ENCODE data around the gene BOK.

The BOK gene

DNA sequence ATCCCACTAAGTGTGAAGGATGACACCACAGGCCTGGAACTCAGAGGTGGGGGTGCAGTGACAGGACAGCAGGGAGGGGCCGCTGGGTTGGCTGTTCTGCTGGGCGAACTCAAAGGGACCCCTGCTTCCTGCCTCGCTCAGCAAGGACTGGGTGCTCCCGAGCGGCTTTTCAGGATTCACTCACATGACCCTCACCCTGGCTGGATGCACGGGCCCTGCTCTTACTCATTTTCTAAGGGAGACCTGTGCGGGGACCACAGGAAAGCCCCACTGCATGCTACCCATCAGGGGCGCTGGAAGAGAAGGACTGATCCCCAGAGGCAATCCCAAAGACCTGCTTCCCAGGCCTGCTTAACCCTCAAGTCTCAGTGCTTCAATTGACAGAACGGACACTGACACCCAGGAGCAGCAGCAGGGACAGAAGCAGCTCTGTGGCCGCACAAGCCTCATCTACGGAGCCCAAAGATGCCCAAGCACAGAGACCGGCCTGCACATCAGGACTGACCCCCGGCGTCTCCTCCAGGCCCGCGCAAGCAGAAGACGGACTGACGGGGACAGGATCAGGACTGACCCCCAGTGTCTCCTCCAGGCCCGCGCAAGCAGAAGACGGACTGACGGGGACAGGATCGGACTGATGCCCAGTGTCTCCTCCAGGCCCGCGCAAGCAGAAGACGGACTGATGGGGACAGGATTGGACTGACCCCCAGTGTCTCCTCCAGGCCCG lies 48.8 kb downstream of the BOK start:
- Histone ChIP-seq H3K9ac (ENCODE audit: low read length) (no peak overlapping the region), H3K36me3 (ENCODE audit: control insufficient read depth, insufficient read depth, low read length) (peaks cover 4% of the 10 kb centered on the region), H3K27me3 (ENCODE audit: control insufficient read depth, insufficient read depth, low read length) (no peaks in the 10 kb centered on the region)

DNA sequence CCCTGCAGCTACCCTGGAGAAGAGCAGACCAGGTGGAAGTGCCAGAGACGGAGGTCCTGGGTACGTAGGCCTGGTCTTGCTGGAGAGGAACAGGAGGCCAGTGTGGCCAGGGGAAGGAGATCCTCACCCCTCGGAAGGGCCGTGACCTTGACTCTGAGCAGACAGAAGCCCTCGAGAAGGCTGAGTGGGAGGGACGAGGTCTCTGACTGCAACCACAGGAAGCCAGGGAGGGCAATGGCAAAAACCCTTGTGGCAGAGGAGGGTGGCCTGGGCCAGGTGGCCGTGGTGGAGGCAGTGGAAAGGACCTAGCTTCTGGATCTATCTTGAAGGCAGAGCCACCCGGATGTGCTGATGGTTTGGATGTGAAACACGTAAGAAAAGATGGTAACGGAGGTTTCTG lies 50.3 kb downstream of the BOK start:
- H3K9ac ChIP-seq (ENCODE audit: low read length) = no peak overlapping the region
- H3K27me3 ChIP-seq (ENCODE audit: control insufficient read depth, insufficient read depth, low read length) = no peaks in the 10 kb centered on the region
- H3K4me3 ChIP-seq (ENCODE audit: low read length) = no peak overlapping the region
- peaks cover 4% of the 10 kb centered on the region for H3K4me1 ChIP-seq (ENCODE audit: control insufficient read depth, insufficient read depth, low read length)
- peaks cover 6% of the 10 kb centered on the region for H3K36me3 ChIP-seq (ENCODE audit: control insufficient read depth, insufficient read depth, low read length)
- no peak overlapping the region for H3K27ac ChIP-seq (ENCODE audit: low read depth, low read length)

More for the DNA sequence above, 48.8 kb downstream of the BOK start:
- no peak overlapping the region for H3K27ac ChIP-seq (ENCODE audit: low read depth, low read length)
- H3K4me1 ChIP-seq (ENCODE audit: control insufficient read depth, insufficient read depth, low read length) = peaks cover 3% of the 10 kb centered on the region
- H3K4me3 ChIP-seq (ENCODE audit: low read length) = no peak overlapping the region

DNA sequence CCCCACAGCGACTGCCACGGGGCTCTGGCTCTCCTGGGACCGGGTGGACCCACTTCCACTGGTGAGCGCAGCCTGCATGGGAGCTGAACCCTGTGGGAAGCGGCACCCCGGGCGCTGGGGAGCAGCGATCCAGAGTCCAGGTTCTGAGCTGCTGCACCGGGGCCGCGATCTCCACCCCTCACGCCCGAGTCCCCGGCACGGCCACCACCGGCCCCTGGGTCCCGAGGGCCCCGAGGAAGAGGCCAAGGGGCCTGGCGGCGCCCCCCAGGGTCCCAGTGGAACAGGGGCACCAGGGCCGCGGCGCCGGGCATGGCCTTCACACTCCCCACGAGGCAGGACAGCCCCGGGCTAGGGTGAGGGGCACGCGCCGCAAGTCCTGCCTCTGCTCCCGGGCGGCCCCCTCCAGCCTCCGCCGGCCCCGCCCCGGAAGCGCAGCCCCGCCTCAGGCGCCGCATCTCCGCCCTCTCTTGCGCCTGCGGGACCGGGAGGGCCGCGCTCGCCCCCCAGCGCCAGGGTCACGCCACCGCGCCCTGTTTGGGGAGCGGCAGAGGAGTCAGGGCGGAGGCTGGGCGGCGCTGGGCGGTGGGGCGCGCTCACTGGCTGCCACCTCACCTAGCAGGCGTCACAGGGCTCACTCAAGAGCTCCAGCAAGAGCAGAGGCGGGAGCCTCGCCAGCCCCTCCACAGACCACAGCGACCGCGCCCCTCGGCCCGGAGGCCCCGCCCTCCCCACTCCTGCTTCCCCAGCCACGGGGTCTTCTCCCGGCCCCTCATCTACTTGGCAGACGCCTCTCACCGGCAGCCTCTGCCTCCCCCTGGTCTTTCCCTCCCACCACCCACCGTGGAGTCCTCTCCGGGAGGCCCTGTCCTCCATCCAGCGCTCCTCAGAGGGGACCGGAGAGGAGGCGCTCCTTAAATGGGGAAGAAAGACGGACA lies 51.6 kb downstream of the BOK start:
- peaks cover 6% of the 10 kb centered on the region for H3K36me3 ChIP-seq (ENCODE audit: control insufficient read depth, insufficient read depth, low read length)
- peak overlapping the region; percentile 45 for H3K9ac ChIP-seq (ENCODE audit: low read length)
- peak overlapping the region; percentile 63 for H3K4me3 ChIP-seq (ENCODE audit: low read length)
- peaks cover 4% of the 10 kb centered on the region for H3K4me1 ChIP-seq (ENCODE audit: control insufficient read depth, insufficient read depth, low read length)
- H3K27ac ChIP-seq (ENCODE audit: low read depth, low read length) = peak overlapping the region; percentile 71
- no peaks in the 10 kb centered on the region for H3K27me3 ChIP-seq (ENCODE audit: control insufficient read depth, insufficient read depth, low read length)

DNA sequence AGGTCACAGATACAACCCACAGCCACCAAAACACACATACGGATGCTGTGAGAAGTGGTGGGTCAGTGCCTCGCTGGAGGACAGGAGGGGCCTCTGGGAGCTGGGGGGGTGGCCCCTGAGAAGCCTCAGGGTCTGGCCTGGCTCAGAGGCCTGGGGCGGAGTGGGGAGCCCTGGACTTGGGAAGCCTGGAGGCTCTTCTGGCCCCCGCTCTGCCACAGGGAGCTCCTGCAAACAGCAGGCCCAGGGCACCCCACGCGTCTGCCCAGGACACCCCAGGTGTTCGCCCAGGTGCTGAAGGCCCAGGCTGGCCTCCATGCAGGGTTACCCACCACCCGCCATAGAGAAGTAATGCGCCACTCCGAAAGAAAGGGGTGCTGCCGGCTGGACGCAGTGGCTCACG lies 52.5 kb downstream of the BOK start:
- no peaks in the 10 kb centered on the region for H3K27me3 ChIP-seq (ENCODE audit: control insufficient read depth, insufficient read depth, low read length)
- H3K4me1 ChIP-seq (ENCODE audit: control insufficient read depth, insufficient read depth, low read length) = peaks cover 4% of the 10 kb centered on the region
- H3K27ac ChIP-seq (ENCODE audit: low read depth, low read length) = peak overlapping the region; percentile 71
- H3K4me3 ChIP-seq (ENCODE audit: low read length) = no peak overlapping the region
- no peak overlapping the region for H3K9ac ChIP-seq (ENCODE audit: low read length)
- peaks cover 2% of the 10 kb centered on the region for H3K36me3 ChIP-seq (ENCODE audit: control insufficient read depth, insufficient read depth, low read length)

DNA sequence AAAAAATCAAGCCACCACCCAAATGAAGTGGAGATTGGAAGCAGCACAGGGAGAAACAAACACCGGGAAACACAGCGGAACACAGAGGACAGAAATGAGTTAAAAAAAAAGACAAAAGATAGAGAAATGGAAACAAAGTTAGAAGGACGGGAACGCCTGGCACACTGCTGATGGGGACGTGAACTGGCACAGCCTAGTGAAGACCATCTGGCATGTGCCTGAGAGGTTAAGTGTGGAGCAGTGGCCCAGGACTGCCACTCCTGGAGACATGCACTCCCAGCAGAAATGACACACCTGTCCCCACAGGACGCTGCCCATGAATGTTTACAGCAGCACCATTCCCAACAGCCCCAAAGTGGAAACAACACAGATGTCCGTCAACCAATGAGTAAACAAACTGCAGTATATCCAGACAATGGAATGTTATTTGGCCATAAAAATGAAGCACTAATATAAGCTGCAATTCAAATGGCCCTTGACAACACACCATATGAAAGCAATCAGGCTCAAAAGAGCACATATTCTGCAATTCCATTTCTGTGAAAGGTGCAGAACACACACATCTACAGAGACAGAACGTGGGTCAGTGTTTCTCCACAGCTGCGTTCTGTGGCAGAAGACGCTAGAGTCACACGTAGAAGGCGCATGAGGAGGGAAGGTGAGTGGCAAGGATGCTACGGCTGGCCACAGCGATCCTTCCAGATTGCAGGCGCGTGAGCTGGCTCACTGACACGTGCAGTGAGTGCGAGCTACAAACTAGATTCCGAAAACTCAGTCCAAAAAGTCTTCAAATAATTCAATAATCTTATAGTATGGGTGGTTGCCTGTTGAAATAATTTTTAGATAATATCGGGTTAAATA lies 53.8 kb downstream of the BOK start:
- peaks cover 2% of the 10 kb centered on the region for H3K36me3 ChIP-seq (ENCODE audit: control insufficient read depth, insufficient read depth, low read length)
- H3K9ac ChIP-seq (ENCODE audit: low read length) = no peak overlapping the region
- H3K27ac ChIP-seq (ENCODE audit: low read depth, low read length) = no peak overlapping the region
- peaks cover 4% of the 10 kb centered on the region for H3K4me1 ChIP-seq (ENCODE audit: control insufficient read depth, insufficient read depth, low read length)
- H3K4me3 ChIP-seq (ENCODE audit: low read length) = no peak overlapping the region
- H3K27me3 ChIP-seq (ENCODE audit: control insufficient read depth, insufficient read depth, low read length) = no peaks in the 10 kb centered on the region

DNA sequence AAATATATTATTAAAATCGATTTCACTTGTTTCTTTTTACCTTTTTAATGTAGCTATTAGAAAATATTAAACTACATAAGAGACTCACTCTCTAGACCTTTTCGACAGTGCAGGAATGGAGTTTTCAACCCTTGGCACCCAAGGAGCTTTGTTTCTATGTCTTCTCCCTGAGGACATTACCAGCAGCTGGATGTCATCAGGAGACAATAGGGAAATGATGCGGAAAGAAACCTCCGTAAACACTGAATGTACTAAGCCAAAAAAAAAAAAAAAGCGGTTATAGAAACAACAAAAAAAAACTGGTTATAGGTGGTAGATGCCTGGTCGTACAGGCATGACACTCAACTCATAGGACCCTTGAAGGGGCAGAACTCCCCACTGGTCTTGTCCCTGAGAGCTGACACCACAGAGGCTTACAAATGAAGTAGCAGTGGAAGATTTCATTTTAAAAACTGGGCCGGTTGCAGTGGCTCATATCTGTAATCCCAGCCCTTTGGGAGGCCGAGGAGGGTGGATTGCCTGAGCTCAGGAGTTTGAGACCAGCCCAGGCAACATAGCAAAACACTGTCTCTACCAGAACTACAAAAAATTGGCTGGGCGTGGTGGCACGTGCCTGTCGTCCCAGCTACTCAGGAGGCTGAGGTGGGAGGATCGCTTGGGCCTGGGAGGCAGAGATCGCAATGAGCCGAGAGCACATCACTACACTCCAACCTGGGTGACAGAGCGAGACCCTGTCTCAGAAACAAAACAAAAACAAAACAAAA lies 54.7 kb downstream of the BOK start:
- H3K27ac ChIP-seq (ENCODE audit: low read depth, low read length) = peak overlapping the region; percentile 21
- H3K36me3 ChIP-seq (ENCODE audit: control insufficient read depth, insufficient read depth, low read length) = peaks cover 2% of the 10 kb centered on the region
- peaks cover 4% of the 10 kb centered on the region for H3K4me1 ChIP-seq (ENCODE audit: control insufficient read depth, insufficient read depth, low read length)
- H3K9ac ChIP-seq (ENCODE audit: low read length) = no peak overlapping the region
- H3K4me3 ChIP-seq (ENCODE audit: low read length) = no peak overlapping the region
- H3K27me3 ChIP-seq (ENCODE audit: control insufficient read depth, insufficient read depth, low read length) = no peaks in the 10 kb centered on the region

DNA sequence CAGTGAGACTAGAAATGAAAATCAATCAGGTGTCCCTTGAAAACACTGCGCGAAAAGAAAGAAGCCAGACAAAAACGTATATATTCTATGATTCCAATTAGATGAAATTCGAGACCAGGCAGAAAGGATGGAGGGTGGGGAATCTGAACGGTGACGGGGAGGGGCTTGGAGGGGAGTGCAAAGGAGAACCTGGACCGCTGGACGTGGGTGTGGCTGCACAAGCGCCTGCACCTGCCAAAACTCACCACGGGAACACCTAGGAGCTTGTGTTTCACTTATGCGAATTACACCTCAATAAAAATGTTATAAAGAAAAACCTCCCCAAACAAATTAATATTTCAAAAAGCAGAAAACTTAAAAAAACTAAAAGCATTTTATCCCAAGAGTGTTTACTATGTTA lies 56.5 kb downstream of the BOK start:
- peaks cover 4% of the 10 kb centered on the region for H3K4me1 ChIP-seq (ENCODE audit: control insufficient read depth, insufficient read depth, low read length)
- H3K36me3 ChIP-seq (ENCODE audit: control insufficient read depth, insufficient read depth, low read length) = peaks cover 2% of the 10 kb centered on the region
- H3K9ac ChIP-seq (ENCODE audit: low read length) = no peak overlapping the region
- H3K27ac ChIP-seq (ENCODE audit: low read depth, low read length) = no peak overlapping the region
- H3K4me3 ChIP-seq (ENCODE audit: low read length) = no peak overlapping the region
- no peaks in the 10 kb centered on the region for H3K27me3 ChIP-seq (ENCODE audit: control insufficient read depth, insufficient read depth, low read length)

DNA sequence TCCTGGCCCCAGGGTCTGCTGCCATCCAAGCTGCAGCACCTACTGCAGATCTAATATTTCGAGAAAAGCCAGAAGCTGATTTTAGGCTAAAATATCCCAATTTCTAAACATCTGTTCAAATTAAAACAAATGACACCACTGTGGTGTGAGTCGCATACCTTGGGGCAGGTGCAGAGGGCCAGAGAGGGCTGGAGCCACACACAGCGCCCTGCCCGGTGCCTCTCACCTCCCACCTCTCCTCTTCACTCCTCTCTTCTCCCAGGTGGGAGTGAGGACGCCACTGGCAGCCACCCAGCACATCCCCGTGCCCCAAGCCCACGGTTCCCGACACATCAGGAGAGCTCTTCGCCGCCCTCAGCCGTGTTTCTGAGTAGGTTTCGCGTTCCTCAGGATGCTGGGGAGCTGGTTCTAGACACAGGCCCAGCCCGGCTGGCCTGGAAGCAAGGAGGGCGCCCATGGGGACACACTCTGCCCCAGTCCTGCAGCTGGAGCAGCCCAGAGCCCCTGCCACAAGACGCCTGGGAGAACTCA lies 57.0 kb downstream of the BOK start:
- H3K4me1 ChIP-seq (ENCODE audit: control insufficient read depth, insufficient read depth, low read length) = peaks cover 4% of the 10 kb centered on the region

DNA sequence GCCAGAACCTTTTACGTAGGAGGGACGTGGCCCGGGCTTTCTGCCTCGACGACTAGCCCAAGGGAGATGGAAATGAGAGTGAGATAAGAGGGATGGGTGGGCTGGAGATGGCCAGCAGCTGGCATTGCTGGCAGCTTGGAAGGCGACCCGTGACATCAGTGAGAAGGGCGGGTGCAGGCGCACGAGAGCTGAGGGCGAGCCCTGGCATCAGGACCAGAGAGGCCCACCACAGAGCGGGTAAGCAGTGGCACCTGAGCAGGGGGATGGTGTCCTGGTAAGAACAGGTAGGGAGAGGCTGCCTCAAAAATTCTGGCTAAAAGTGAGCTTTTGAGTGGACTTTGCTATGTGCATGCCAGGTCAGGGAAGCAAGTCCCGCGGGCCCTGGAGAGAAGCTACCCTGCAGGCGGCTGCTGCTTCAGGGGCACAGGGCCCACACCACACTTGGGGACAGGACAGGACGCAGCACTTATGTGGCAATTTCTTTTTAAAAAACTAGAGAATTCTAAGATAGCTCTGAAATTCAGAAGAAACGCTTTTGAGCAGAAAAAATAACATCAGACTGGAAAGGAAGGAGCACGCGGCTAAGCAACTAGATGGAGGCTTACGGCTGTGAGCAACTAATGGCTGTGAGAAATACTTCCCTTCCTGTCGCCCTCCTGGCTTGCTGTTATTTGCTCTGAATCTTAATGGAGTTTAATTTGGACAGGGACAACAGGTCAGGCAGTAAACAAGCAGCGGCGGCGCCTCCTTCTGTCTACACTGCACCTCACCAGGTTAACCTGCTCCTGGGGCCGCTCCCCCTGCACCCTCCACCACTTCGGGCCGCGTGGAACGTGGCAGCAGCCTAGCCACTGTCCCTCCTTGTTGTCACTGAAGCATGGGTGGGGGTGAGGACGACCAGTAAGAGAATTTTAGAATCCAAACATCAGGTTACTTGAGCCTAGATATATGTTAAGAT lies 57.9 kb downstream of the BOK start:
- H3K27me3 ChIP-seq (ENCODE audit: control insufficient read depth, insufficient read depth, low read length) = no peaks in the 10 kb centered on the region
- no peak overlapping the region for H3K9ac ChIP-seq (ENCODE audit: low read length)
- H3K27ac ChIP-seq (ENCODE audit: low read depth, low read length) = no peak overlapping the region
- peaks cover 4% of the 10 kb centered on the region for H3K36me3 ChIP-seq (ENCODE audit: control insufficient read depth, insufficient read depth, low read length)
- H3K4me1 ChIP-seq (ENCODE audit: control insufficient read depth, insufficient read depth, low read length) = peaks cover 4% of the 10 kb centered on the region
- H3K4me3 ChIP-seq (ENCODE audit: low read length) = no peak overlapping the region

More for the DNA sequence above, 57.0 kb downstream of the BOK start:
- Histone ChIP-seq H3K27me3 (ENCODE audit: control insufficient read depth, insufficient read depth, low read length) (no peaks in the 10 kb centered on the region), H3K9ac (ENCODE audit: low read length) (no peak overlapping the region), H3K36me3 (ENCODE audit: control insufficient read depth, insufficient read depth, low read length) (peaks cover 4% of the 10 kb centered on the region), H3K27ac (ENCODE audit: low read depth, low read length) (no peak overlapping the region), H3K4me3 (ENCODE audit: low read length) (no peak overlapping the region)

DNA sequence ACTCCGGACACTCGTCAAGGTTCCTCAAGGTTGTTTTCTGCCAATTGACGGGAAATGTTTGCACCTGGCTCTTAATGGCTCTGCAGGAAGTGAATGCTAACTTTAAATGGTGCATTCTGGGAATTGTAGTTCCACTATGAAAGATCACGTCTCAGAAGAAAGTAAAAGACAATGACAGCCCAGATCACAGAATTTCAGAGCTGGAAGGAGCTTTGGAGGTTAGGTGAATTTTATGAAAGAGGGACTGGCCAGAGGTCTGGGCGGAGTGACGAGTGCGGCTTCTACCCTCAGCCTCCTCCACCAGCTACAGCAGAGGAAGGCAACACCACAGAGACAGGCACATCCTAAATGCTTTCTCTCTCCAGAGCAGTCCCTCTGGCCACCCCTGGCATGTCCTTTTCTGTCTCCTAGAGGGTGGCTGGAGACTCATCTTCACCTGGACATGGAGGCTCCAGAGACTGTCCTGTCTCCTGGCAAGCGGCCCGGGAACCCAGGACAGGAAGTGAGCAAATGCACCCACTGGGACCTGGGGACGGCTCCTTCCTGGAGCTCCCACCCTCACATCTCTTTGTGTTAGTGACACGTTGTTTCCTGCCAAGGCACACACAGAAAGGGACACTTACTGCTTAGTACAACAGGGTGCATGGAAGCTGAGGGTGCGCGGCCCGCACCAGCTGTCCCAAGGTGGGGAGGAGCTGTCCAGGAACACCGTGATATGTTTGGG lies 59.0 kb downstream of the BOK start:
- peaks cover 4% of the 10 kb centered on the region for H3K36me3 ChIP-seq (ENCODE audit: control insufficient read depth, insufficient read depth, low read length)
- H3K9ac ChIP-seq (ENCODE audit: low read length) = no peak overlapping the region
- no peaks in the 10 kb centered on the region for H3K27me3 ChIP-seq (ENCODE audit: control insufficient read depth, insufficient read depth, low read length)
- H3K4me3 ChIP-seq (ENCODE audit: low read length) = peak overlapping the region; percentile 49
- no peak overlapping the region for H3K27ac ChIP-seq (ENCODE audit: low read depth, low read length)
- H3K4me1 ChIP-seq (ENCODE audit: control insufficient read depth, insufficient read depth, low read length) = no peaks in the 10 kb centered on the region

Measured in rectal smooth muscle tissue (tissue), 1 donor.